ENCODE results near the gene CARTPT.
A peak's percentile ranks its signal among the peaks of the same experiment; 100 is the strongest.

Gene CARTPT

DNA sequence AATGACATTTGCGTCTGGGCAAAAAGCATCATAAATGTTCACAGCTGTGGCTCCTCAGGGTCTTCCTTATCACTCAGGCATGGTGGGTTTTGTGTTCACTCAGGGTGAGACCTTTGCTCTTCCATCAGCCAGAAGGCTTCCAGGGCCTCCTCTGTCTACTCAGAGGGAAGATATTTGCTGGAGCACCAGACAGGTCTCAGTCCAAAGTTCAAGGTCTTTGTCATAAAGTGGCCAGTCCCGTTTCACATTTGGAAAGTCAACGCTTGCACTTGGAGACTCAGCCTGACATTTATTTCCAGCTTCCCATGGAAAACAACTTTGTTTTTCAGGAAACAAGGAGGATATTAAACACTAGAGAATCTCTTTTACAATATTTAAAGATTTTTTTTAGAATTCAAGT, 12.2 kb upstream of the CARTPT start:
- 93% methylated on average over 3 of the region's 3 CpGs for WGBS
- no peak overlapping the region for H3K4ac ChIP-seq (ENCODE audit: low read depth in 1 of 2, low read length in 2 of 2)
- peaks cover 7% of the 10 kb centered on the region for H3K9me3 ChIP-seq (ENCODE audit: control insufficient read depth, low read length)

DNA sequence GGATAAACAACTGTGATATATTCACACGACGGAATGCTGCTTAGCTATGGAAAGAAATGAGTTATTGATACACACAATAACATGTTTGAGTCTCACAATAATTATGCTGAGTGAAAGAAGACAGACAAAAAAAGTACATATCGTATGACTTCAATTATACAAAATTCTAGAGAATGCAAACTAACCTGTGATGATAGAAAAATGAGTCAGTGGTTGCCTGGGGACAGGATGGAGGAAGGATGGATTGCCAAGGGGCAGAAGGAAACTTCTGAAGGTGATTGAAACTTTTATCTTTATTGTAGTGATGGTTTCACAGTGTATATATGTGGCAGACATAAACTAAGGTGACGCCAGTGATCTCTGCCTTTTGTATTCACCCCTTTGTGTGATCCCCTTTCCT, 7.5 kb upstream of the CARTPT start:
- Histone ChIP-seq H3K4me3 (ENCODE audit: insufficient read depth in 1 of 2, low read depth in 1 of 2, low read length in 2 of 2) (no peak overlapping the region), H3K9ac (ENCODE audit: low read length) (no peak overlapping the region), H3K23ac (ENCODE audit: low read length in 2 of 2) (no peak overlapping the region), H3K27ac (ENCODE audit: low read length, poor library complexity, severe bottlenecking) (no peak overlapping the region), H2BK5ac (ENCODE audit: low read depth, low read length, poor library complexity, severe bottlenecking) (no peak overlapping the region), H2BK120ac (ENCODE audit: low read depth, low read length) (no peak overlapping the region), H2BK12ac (ENCODE audit: low read length in 2 of 2) (no peak overlapping the region), H3K9me3 (ENCODE audit: control insufficient read depth, low read length) (peaks cover 4% of the 10 kb centered on the region), H3K79me1 (replicated peaks; ENCODE audit: low read length, poor library complexity, severe bottlenecking) (no peaks in the 10 kb centered on the region), H3K36me3 (ENCODE audit: control insufficient read depth in 1 of 2, insufficient read depth in 2 of 2, low read depth in 1 of 2, low read length in 2 of 2) (no peaks in the 10 kb centered on the region), H4K91ac (ENCODE audit: low read length) (no peak overlapping the region), H4K8ac (ENCODE audit: low read length) (no peak overlapping the region), H3K4ac (ENCODE audit: low read depth in 1 of 2, low read length in 2 of 2) (no peak overlapping the region), H2AK5ac (ENCODE audit: low read length, severe bottlenecking) (no peak overlapping the region), H3K14ac (ENCODE audit: low read length in 2 of 2) (no peak overlapping the region), H3K4me2 (ENCODE audit: low read length, poor library complexity, severe bottlenecking) (no peak overlapping the region), H2BK15ac (ENCODE audit: low read depth, poor library complexity, severe bottlenecking) (no peak overlapping the region), H3K27me3 (ENCODE audit: control insufficient read depth in 1 of 2, insufficient read depth in 1 of 2, low read length in 2 of 2) (peaks cover 31 to 64% of the 10 kb centered on the region in 2 experiments), H3K4me1 (ENCODE audit: control insufficient read depth, insufficient read depth, low read depth, low read length) (no peaks in the 10 kb centered on the region), H2AFZ (ENCODE audit: low read depth, low read length) (no peak overlapping the region), H3K18ac (ENCODE audit: low read depth in 1 of 2, low read length in 2 of 2) (no peak overlapping the region)
- DNase-seq: no peak
- no CpG with 5 or more reads among the region's 4 CpGs for WGBS

More for the DNA sequence above, 12.2 kb upstream of the CARTPT start:
- Histone ChIP-seq H2AK5ac (ENCODE audit: low read length, severe bottlenecking) (no peak overlapping the region), H3K4me2 (ENCODE audit: low read length, poor library complexity, severe bottlenecking) (no peak overlapping the region), H2BK5ac (ENCODE audit: low read depth, low read length, poor library complexity, severe bottlenecking) (no peak overlapping the region), H3K79me1 (replicated peaks; ENCODE audit: low read length, poor library complexity, severe bottlenecking) (no peaks in the 10 kb centered on the region), H2BK120ac (ENCODE audit: low read depth, low read length) (no peak overlapping the region), H3K36me3 (ENCODE audit: control insufficient read depth in 1 of 2, insufficient read depth in 2 of 2, low read depth in 1 of 2, low read length in 2 of 2) (no peaks in the 10 kb centered on the region), H3K18ac (ENCODE audit: low read depth in 1 of 2, low read length in 2 of 2) (no peak overlapping the region), H4K91ac (ENCODE audit: low read length) (no peak overlapping the region), H3K23ac (ENCODE audit: low read length in 2 of 2) (peak overlapping the region in 1 of 2 experiments; percentile 51), H3K14ac (ENCODE audit: low read length in 2 of 2) (no peak overlapping the region), H3K27ac (ENCODE audit: low read length, poor library complexity, severe bottlenecking) (no peak overlapping the region), H2BK15ac (ENCODE audit: low read depth, poor library complexity, severe bottlenecking) (no peak overlapping the region), H3K4me3 (ENCODE audit: insufficient read depth in 1 of 2, low read depth in 1 of 2, low read length in 2 of 2) (no peak overlapping the region), H4K8ac (ENCODE audit: low read length) (no peak overlapping the region), H3K4me1 (ENCODE audit: control insufficient read depth, insufficient read depth, low read depth, low read length) (no peaks in the 10 kb centered on the region), H3K27me3 (ENCODE audit: control insufficient read depth in 1 of 2, insufficient read depth in 1 of 2, low read length in 2 of 2) (peaks cover 45 to 73% of the 10 kb centered on the region in 2 experiments), H2BK12ac (ENCODE audit: low read length in 2 of 2) (no peak overlapping the region), H2AFZ (ENCODE audit: low read depth, low read length) (no peak overlapping the region), H3K9ac (ENCODE audit: low read length) (no peak overlapping the region)
- DNase-seq: no peak

DNA sequence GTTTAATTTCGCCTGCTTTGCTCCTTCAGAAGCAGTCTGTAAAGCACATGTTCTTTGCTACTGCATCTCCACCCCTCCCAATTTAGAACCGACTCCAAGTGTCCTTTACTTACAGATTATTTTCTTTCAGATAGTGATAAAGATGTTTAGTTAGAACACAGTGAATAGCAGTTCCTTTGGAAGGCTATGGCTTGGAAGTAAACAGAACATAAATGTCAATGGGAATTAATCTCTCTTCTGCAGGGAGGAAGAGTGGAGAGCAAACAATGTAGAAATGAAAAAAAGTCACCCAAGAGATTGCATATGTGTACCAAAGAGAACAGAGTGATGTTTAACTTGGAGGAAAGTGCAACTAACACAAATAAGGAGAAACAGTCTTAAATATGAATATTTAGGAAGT, 4.2 kb upstream of the CARTPT start:
- Histone ChIP-seq H3K4me3 (ENCODE audit: insufficient read depth in 1 of 2, low read depth in 1 of 2, low read length in 2 of 2) (no peak overlapping the region), H4K8ac (ENCODE audit: low read length) (no peak overlapping the region), H3K4ac (ENCODE audit: low read depth in 1 of 2, low read length in 2 of 2) (no peak overlapping the region), H3K79me1 (replicated peaks; ENCODE audit: low read length, poor library complexity, severe bottlenecking) (no peaks in the 10 kb centered on the region), H3K4me1 (ENCODE audit: control insufficient read depth, insufficient read depth, low read depth, low read length) (no peaks in the 10 kb centered on the region), H3K27ac (ENCODE audit: low read length, poor library complexity, severe bottlenecking) (no peak overlapping the region), H3K14ac (ENCODE audit: low read length in 2 of 2) (no peak overlapping the region), H2AK5ac (ENCODE audit: low read length, severe bottlenecking) (no peak overlapping the region), H2AFZ (ENCODE audit: low read depth, low read length) (no peak overlapping the region), H2BK120ac (ENCODE audit: low read depth, low read length) (no peak overlapping the region), H3K9ac (ENCODE audit: low read length) (no peak overlapping the region), H3K23ac (ENCODE audit: low read length in 2 of 2) (no peak overlapping the region), H2BK15ac (ENCODE audit: low read depth, poor library complexity, severe bottlenecking) (no peak overlapping the region), H3K9me3 (ENCODE audit: control insufficient read depth, low read length) (no peaks in the 10 kb centered on the region), H2BK5ac (ENCODE audit: low read depth, low read length, poor library complexity, severe bottlenecking) (no peak overlapping the region), H2BK12ac (ENCODE audit: low read length in 2 of 2) (no peak overlapping the region), H4K91ac (ENCODE audit: low read length) (no peak overlapping the region), H3K4me2 (ENCODE audit: low read length, poor library complexity, severe bottlenecking) (no peak overlapping the region), H3K36me3 (ENCODE audit: control insufficient read depth in 1 of 2, insufficient read depth in 2 of 2, low read depth in 1 of 2, low read length in 2 of 2) (no peaks in the 10 kb centered on the region), H3K27me3 (ENCODE audit: control insufficient read depth in 1 of 2, insufficient read depth in 1 of 2, low read length in 2 of 2) (peaks cover 35 to 70% of the 10 kb centered on the region in 2 experiments), H3K18ac (ENCODE audit: low read depth in 1 of 2, low read length in 2 of 2) (no peak overlapping the region)
- no peak for DNase-seq
- WGBS: 50% methylated on average over 1 of the region's 2 CpGs

DNA sequence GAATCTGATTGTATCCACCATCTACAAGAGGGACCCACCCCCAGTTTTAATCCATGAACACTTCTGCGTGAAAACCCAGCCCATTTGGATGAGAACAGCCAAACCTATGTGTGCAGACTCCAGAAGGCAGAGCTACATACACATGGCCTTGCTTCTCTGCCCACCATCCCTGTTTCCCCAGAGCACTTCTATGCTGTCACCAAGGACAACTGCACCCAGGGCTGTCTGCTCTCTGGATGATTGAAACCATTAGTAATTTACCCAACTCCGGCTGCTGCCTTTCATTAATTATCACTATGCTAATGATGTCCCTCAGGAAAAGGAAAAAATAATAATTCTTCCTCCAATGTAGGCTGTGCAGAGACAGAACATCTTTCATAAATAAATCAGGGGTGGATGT, 8.9 kb downstream of the CARTPT start:
- H3K4me1 ChIP-seq (ENCODE audit: control insufficient read depth, insufficient read depth, low read depth, low read length): no peaks in the 10 kb centered on the region
- peaks cover 21 to 44% of the 10 kb centered on the region in 2 experiments for H3K27me3 ChIP-seq (ENCODE audit: control insufficient read depth in 1 of 2, insufficient read depth in 1 of 2, low read length in 2 of 2)
- no peak overlapping the region for H3K14ac ChIP-seq (ENCODE audit: low read length in 2 of 2)
- no peaks in the 10 kb centered on the region for H3K36me3 ChIP-seq (ENCODE audit: control insufficient read depth in 1 of 2, insufficient read depth in 2 of 2, low read depth in 1 of 2, low read length in 2 of 2)
- no peak overlapping the region for H2AFZ ChIP-seq (ENCODE audit: low read depth, low read length)
- H4K91ac ChIP-seq (ENCODE audit: low read length): no peak overlapping the region
- no peak overlapping the region for H4K8ac ChIP-seq (ENCODE audit: low read length)
- no peak overlapping the region for H3K9ac ChIP-seq (ENCODE audit: low read length)
- H2BK12ac ChIP-seq (ENCODE audit: low read length in 2 of 2): no peak overlapping the region
- H3K23ac ChIP-seq (ENCODE audit: low read length in 2 of 2): no peak overlapping the region
- H3K27ac ChIP-seq (ENCODE audit: low read length, poor library complexity, severe bottlenecking): no peak overlapping the region
- no peak overlapping the region for H3K18ac ChIP-seq (ENCODE audit: low read depth in 1 of 2, low read length in 2 of 2)
- no peak for DNase-seq
- no peak overlapping the region for H2BK120ac ChIP-seq (ENCODE audit: low read depth, low read length)
- WGBS: 93% methylated on average over 1 of the region's 2 CpGs
- H2BK5ac ChIP-seq (ENCODE audit: low read depth, low read length, poor library complexity, severe bottlenecking): no peak overlapping the region
- no peak overlapping the region for H3K4me2 ChIP-seq (ENCODE audit: low read length, poor library complexity, severe bottlenecking)
- H3K9me3 ChIP-seq (ENCODE audit: control insufficient read depth, low read length): no peaks in the 10 kb centered on the region
- H2AK5ac ChIP-seq (ENCODE audit: low read length, severe bottlenecking): no peak overlapping the region
- no peaks in the 10 kb centered on the region for H3K79me1 ChIP-seq (replicated peaks; ENCODE audit: low read length, poor library complexity, severe bottlenecking)
- H3K4ac ChIP-seq (ENCODE audit: low read depth in 1 of 2, low read length in 2 of 2): no peak overlapping the region
- no peak overlapping the region for H2BK15ac ChIP-seq (ENCODE audit: low read depth, poor library complexity, severe bottlenecking)
- no peak overlapping the region for H3K4me3 ChIP-seq (ENCODE audit: insufficient read depth in 1 of 2, low read depth in 1 of 2, low read length in 2 of 2)

Measured in mesenchymal stem cell (in vitro differentiated cells and primary cell).